PC-3 (cell line): Measurements from ENCODE around the gene EZR.

ENCODE experiments used
- EZH2 ChIP-seq: fragments of 300-600 bp; sonication (generic); IDR thresholded peaks from one replicate; pipeline ENCODE4 v1.6.1; 2017; ENCODE audit warnings: antibody characterized with exemption, mild to moderate bottlenecking, low read length; ENCODE audit not compliant: unreplicated experiment
- EZH2phosphoT487 ChIP-seq: fragments of 300-600 bp; sonication (generic); IDR thresholded peaks from 2 replicates; pipeline ENCODE4 v1.6.1; 2018; ENCODE audit warnings: mild to moderate bottlenecking, antibody characterized with exemption, low read length, borderline replicate concordance
- TF ChIP-seq, protein P1 (sequence below): fragments of 300-600 bp; sonication (generic); conservative IDR thresholded peaks from 2 replicates; pipeline ENCODE4 v1.5.1; 2017; ENCODE audit warnings: antibody characterized with exemption, low read depth, mild to moderate bottlenecking, low read length

DNA sequence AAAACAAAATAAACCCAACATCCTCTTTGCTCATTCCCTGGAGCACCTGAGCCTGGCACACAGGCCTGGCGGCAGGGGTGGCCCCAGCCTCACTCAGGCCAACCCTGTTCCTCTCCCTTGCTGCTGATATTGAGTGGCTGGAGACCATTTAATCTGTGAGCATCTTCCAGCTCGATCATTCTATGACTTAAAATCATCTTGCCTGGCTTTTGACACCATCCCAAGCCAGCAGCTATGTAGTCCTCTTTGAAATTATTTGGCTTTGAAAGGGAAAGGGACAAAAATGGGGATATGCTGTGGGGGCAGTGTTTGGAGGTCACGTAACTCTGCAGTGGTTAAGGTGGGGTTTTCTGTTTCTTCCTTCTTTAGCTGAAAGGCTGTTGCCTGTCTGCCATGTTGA lies 22.8 kb downstream of the EZR start:
- TF ChIP-seq, protein P1, sequence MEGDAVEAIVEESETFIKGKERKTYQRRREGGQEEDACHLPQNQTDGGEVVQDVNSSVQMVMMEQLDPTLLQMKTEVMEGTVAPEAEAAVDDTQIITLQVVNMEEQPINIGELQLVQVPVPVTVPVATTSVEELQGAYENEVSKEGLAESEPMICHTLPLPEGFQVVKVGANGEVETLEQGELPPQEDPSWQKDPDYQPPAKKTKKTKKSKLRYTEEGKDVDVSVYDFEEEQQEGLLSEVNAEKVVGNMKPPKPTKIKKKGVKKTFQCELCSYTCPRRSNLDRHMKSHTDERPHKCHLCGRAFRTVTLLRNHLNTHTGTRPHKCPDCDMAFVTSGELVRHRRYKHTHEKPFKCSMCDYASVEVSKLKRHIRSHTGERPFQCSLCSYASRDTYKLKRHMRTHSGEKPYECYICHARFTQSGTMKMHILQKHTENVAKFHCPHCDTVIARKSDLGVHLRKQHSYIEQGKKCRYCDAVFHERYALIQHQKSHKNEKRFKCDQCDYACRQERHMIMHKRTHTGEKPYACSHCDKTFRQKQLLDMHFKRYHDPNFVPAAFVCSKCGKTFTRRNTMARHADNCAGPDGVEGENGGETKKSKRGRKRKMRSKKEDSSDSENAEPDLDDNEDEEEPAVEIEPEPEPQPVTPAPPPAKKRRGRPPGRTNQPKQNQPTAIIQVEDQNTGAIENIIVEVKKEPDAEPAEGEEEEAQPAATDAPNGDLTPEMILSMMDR = no peak
- TF ChIP-seq EZH2phosphoT487 (no peak), EZH2 (no peak)
